GM12878 (cell line): ENCODE measurements around the gene RSL24D1. TPM values are rescaled to one million over a fixed set of nuclear protein-coding genes. Genes with fewer than 3 reads are reported as not detected.

Source experiments
- CREB1 ChIP-seq: IDR thresholded peaks from 2 replicates; pipeline ENCODE4 v1.6.1; 2012; ENCODE audit warnings: low read depth, mild to moderate bottlenecking, inconsistent platforms
- MEF2B ChIP-seq: fragments of 450-650 bp; IDR thresholded peaks from 2 replicates; pipeline ENCODE4 v1.6.1; 2018; ENCODE audit warnings: mild to moderate bottlenecking, moderate library complexity; ENCODE audit not compliant: partially characterized antibody, poor library complexity, severe bottlenecking
- POLR2A ChIP-seq: IDR thresholded peaks from 2 replicates; pipeline ENCODE4 v1.6.1; 2011; ENCODE audit warnings: low read depth, mild to moderate bottlenecking, low read length
- STAT1 ChIP-seq: fragments of 450-650 bp; conservative IDR thresholded peaks from 2 replicates; pipeline ENCODE4 v1.6.1; 2014; ENCODE audit warnings: antibody characterized with exemption, mild to moderate bottlenecking
- polyA plus RNA-seq, 11 experiments: library from polyadenylated mRNA; depleted of rRNA in 4 of 11; unstranded in 6 of 11; stranded (reverse) in 5 of 11; fragments of >200 nt; fragmentation: Nextera tagmentation in 4 of 11; fragmentation: Illumina TruSeq in 1 of 11; extraction: Ambion mirVana in 4 of 11; extraction: Trizol in 1 of 11; gene quantifications; 1 replicate in 1 of 11; 2 replicates in 10 of 11; pipeline versions ENCODE4 v1.2.1 to v1.2.3, GENCODE V29; 2011 to 2016; ENCODE audit warnings: inconsistent platforms in 2 of 11, missing spikeins in 2 of 11, low read depth in 1 of 11
- total RNA-seq, 4 experiments: library from RNA; depleted of rRNA in 3 of 4; stranded (reverse); fragments of >200 nt in 3 of 4; fragmentation: Illumina TruSeq in 1 of 4; extraction: Trizol in 1 of 4; gene quantifications; 2 replicates each; pipeline versions ENCODE4 v1.2.1 to v1.2.3, GENCODE V29; 2013 to 2021
- TF ChIP-seq, protein P1 (sequence below): fragments of 450-650 bp; IDR thresholded peaks from 2 replicates; pipeline ENCODE4 v1.6.1; 2017; ENCODE audit warnings: mild to moderate bottlenecking, moderate library complexity
- TF ChIP-seq, protein P2 (sequence below): IDR thresholded peaks from 2 replicates; pipeline ENCODE4 v1.6.1; 2011; ENCODE audit warnings: mild to moderate bottlenecking, low read depth, low read length, moderate library complexity; ENCODE audit not compliant: insufficient replicate concordance
- TF ChIP-seq, protein P3 (sequence below): IDR thresholded peaks from 2 replicates; pipeline ENCODE4 v1.6.1; 2011; ENCODE audit warnings: low read depth, low read length, improper control_type of control experiment, borderline replicate concordance

The RSL24D1 gene
- total and polyA plus RNA-seq, 10 of the 15 experiments (the other 5 are each of a cell fraction or from before 2014, with no cell fraction given): 94.9 to 249 (median 121) TPM

DNA sequence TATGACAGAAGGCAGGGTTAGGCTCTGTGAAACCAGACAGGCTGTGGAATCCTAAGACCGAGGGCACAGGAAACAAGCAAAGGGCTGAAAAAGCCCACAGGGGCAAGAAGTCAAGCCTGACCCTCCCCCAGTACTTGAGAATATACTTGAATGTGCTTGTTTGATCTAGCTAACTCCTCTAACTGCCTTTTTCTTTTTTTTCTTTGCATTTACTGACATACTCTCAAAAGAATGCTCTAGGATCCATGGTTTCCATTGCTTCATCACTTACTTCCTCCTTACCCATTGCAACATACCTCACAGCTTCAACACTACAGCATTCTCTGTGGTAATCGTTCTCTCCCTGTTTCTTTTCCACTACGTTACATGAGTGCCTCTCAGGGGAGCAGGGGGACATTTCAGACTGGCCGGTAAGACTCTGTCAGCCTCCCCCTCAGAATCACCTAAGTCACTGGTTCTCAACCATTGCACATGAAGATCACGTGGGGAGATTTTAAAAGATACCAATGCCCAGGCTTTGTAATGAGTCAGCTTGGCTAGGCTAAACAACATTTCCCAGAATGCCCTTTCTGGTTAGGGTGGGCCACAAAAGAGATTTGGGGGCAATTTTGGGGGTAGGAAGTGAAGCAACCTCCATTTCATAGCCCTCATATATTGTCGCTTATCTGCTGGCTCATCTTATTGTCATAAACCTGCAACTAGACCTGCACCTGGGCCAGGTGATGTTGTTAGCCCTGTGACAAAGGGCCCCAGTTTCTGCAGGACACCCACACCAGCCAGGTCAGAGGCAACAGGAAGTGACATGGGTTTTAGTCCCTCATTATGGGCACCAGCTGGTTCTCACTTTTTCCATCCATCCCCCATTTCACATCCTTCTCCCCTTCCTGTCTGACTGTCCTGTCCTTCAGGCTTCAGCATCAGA is 24.6 kb upstream of the RSL24D1 start (continued):
- TF ChIP-seq, protein P1, sequence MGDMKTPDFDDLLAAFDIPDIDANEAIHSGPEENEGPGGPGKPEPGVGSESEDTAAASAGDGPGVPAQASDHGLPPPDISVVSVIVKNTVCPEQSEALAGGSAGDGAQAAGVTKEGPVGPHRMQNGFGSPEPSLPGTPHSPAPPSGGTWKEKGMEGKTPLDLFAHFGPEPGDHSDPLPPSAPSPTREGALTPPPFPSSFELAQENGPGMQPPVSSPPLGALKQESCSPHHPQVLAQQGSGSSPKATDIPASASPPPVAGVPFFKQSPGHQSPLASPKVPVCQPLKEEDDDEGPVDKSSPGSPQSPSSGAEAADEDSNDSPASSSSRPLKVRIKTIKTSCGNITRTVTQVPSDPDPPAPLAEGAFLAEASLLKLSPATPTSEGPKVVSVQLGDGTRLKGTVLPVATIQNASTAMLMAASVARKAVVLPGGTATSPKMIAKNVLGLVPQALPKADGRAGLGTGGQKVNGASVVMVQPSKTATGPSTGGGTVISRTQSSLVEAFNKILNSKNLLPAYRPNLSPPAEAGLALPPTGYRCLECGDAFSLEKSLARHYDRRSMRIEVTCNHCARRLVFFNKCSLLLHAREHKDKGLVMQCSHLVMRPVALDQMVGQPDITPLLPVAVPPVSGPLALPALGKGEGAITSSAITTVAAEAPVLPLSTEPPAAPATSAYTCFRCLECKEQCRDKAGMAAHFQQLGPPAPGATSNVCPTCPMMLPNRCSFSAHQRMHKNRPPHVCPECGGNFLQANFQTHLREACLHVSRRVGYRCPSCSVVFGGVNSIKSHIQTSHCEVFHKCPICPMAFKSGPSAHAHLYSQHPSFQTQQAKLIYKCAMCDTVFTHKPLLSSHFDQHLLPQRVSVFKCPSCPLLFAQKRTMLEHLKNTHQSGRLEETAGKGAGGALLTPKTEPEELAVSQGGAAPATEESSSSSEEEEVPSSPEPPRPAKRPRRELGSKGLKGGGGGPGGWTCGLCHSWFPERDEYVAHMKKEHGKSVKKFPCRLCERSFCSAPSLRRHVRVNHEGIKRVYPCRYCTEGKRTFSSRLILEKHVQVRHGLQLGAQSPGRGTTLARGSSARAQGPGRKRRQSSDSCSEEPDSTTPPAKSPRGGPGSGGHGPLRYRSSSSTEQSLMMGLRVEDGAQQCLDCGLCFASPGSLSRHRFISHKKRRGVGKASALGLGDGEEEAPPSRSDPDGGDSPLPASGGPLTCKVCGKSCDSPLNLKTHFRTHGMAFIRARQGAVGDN: peak; percentile 59; the same call in 1 of the 2 replicates
- no peak for TF ChIP-seq POLR2A
- no peak for TF ChIP-seq STAT1
- TF ChIP-seq MEF2B: peak; percentile 73
- TF ChIP-seq, protein P2, sequence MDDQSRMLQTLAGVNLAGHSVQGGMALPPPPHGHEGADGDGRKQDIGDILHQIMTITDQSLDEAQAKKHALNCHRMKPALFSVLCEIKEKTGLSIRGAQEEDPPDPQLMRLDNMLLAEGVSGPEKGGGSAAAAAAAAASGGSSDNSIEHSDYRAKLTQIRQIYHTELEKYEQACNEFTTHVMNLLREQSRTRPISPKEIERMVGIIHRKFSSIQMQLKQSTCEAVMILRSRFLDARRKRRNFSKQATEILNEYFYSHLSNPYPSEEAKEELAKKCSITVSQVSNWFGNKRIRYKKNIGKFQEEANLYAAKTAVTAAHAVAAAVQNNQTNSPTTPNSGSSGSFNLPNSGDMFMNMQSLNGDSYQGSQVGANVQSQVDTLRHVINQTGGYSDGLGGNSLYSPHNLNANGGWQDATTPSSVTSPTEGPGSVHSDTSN: no peak
- peak; percentile 76 for TF ChIP-seq CREB1
- TF ChIP-seq, protein P3, sequence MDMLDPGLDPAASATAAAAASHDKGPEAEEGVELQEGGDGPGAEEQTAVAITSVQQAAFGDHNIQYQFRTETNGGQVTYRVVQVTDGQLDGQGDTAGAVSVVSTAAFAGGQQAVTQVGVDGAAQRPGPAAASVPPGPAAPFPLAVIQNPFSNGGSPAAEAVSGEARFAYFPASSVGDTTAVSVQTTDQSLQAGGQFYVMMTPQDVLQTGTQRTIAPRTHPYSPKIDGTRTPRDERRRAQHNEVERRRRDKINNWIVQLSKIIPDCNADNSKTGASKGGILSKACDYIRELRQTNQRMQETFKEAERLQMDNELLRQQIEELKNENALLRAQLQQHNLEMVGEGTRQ: peak; percentile 33; the same call in 1 of the 2 replicates
